GM18868 (cell line): ENCODE data around the gene GAS7.

ENCODE experiments used
- ATAC-seq: cut with Tn5 transposase; IDR thresholded peaks from one replicate; pipeline ENCODE4 v1.9.1; 2021; ENCODE audit warnings: mild to moderate bottlenecking, moderate library complexity; ENCODE audit not compliant: unreplicated experiment

The GAS7 gene

DNA sequence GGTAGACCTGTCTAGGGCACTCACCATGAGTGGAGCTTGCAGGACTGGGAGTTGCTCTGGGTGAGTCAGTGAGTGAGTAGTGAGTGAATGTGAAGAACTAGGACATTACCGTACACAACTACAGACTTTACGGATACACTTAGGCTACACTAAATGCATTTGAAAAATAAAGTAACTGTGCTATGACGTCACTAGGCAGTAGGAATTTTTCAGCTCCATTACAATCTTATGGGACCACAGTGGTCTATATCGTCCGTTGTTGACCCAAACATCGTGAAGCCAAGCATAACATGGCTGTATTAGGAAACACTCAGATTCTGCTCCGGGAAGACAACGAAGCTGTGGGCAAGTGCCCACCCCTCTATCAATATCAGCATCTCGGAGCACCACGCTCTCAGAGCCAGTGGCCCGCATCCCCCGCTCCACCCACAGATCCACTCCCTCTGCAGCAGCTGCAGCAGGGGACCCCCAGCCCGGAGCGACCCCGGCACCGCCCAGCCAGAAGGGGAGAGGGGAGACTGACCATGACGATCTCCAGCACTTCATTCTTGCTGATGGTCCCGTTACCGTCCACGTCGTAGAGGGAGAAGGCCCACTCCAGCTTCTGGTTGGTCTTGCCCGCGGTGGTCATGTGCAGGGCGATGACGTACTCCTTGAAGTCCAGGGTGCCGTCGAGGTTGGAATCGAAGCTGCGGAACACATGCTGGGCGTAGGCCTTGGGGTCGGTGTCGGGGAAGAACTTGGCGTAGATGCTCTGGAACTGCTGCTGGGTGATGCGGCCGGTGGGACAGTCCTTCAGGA is 293.9 kb downstream of the GAS7 start:
- no peak for ATAC-seq

DNA sequence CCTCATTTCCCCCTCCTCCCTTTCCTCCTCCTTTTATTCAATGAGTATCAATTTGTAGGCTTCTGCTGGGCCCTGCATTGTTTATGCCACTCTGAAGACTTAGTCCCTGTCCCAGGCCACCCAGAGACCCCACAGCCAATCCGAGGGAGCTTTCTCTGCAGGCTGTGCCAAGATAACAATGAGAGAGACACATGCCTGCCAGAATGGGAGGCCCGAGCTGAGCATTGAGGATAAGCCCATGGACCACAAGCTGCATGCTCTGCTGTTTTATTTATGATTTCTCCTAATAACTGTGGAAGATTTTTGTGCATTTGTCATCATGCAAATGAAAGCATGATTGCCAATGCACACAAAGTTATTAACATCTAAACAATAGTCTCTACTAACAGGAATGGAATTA is 296.3 kb downstream of the GAS7 start:
- no peak for ATAC-seq

DNA sequence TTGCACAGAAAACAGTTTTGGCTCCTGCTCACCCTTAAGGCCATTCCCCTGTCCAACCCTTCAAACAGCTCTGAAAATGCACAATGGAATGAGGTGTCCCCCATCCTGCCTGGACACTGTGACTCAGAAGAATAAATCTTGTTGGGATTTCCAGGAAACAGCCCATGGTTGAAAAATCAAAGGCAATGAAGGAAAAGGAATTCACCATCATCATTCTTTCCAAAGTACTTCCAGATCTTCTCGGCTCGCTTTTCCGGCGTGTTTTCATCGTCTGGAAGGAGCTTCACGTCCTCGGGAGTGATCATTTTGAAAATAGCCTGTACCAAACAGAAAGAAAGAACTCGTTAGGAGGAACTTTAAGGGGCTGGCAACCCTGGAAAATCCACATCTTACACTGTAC is 297.6 kb downstream of the GAS7 start:
- ATAC-seq, result no peak

DNA sequence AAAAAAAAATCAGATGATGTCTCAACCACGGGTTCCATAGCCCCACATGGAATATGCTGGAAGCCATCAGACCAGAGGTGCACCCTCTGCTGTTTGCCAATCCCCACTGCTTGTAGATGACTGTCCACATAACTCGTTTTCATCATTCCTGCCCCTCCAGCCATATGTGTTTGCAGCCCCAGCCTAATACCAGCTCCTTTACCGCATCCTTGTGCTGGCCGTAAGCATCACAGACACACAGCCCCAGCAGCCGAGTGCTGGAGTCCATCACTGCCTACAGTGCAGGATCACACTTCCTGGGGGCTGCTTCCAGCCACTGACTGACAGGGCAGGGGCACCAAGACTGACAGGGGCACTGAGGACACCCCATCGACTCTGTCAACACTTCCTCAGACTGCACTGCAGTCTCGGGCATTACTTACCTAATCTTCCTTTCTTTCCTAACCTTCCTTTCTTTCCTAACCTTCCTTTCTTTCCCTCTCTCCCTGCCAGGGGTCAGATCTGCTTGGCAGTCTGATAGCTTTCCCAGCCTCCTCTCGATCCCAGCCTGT is 298.3 kb downstream of the GAS7 start:
- no peak for ATAC-seq

DNA sequence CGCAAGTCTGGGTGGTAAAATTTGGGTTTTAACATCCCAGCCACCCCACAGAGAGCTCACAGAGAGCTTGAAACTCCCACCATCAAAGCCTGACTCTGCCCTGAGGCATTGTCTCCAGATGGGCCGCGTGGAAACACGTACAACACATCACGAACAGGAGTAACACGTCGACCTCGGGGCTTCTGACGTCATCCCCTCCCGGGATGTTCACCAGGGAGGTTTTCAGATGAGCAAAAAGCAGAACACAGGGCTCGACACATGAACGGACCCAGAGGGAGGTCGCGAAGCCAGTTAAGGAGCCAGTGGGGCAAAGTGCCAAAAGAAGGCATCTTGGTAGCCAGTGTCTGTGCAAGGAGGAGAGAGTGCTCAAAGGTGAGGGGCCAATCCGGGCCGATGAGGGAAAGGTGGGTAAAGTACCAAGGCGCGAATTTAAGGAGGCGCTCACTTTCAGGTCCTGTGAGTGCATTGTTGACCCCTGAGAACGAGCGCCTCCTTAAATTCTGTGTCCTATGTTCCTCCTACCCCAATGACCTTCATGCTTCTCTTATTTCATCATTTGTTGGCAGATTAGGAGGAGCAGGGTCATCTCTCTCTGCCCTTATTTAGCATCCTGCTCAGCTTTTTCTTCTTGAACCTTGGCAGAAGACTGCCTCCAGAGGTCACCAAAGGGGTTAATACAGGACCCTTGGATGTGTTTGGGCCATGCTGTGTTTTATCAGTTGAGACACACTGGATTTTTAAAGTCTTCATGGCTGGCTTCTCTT is 298.9 kb downstream of the GAS7 start:
- ATAC-seq, result no peak

DNA sequence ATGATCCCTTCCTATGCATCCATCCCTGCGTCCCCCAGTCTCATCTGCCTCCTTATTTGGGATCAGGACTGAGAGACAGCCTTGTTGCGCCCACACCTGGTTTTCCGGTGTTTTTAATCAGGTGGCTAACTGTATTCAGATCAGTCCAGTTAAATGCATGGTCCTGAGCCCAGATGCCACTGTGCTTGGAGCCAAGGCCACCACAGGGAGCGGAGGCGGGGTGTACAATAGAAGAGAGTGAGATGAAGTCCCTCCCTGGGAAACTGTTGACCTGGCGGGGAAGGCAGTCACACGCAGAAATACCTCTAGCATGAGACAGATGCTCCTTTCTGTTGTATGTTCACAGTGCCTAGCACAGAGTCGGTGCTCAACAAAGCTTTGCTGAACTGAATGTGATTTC is 299.6 kb downstream of the GAS7 start:
- ATAC-seq, result no peak

DNA sequence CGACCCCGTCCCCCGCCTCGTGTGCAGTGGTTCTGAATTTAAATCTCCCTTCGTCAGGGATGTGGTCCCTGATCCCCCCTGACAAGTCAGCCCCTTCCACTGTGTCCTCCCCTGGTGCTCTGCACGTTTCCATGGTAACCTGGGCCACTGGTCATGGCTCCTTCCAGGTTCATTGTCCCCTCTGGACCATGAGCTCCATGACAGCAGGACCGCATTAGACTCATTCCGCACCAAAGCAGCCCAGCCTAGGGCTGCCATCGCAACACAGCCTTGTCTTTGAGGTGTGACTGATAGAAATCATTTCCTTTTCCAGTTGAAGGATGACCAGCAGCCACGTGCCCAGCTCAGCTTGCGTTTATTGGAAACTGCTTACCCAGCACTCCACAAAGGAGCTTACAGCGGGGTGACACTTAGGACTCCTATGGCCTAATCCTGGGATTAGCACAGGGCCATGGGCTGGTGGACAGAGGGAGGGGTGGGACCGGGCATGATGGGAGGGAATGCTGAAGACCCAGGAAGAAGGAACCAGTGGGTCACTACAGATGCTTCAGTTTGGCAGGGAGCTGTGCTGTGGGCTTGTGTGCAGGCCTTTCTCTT is 300.9 kb downstream of the GAS7 start:
- ATAC-seq, result no peak

DNA sequence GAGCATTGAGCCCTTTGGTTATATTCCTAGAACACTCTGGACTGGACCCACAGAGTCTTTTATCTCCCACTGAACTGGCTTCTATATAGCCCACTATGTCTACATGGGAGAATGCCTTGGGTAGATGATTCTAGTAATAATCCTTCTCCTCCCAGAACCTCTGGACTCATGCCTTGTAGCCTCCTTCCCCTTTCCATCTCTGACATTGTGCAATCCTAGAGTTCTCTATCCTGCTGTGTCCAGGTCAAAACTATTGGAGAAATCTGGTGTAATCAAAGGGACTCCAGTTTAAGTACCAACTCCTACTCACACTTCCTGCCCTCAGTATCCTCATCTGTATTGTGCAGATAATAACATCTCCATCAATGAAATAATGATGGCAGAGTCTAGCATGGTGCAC is 302.5 kb downstream of the GAS7 start:
- ATAC-seq, result no peak

DNA sequence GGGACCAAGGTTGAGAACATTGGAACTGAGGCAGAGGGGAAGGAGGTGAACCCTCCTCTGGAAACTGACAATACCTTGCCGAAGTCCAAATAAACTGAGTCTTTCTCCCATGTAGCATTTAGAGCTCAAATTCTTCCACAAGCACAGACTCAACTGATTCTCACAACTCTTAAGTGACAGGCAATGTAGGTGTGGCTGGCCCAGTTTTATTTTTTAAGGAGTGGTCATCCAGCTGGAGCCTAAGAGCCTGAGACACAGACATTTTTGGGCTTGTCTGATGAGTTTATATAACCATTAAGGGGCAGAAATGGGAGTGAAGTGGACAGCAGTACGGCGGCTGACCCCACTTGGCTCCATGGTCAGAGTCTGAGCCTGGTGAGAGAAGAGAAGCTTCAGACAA is 304.2 kb downstream of the GAS7 start:
- no peak for ATAC-seq

DNA sequence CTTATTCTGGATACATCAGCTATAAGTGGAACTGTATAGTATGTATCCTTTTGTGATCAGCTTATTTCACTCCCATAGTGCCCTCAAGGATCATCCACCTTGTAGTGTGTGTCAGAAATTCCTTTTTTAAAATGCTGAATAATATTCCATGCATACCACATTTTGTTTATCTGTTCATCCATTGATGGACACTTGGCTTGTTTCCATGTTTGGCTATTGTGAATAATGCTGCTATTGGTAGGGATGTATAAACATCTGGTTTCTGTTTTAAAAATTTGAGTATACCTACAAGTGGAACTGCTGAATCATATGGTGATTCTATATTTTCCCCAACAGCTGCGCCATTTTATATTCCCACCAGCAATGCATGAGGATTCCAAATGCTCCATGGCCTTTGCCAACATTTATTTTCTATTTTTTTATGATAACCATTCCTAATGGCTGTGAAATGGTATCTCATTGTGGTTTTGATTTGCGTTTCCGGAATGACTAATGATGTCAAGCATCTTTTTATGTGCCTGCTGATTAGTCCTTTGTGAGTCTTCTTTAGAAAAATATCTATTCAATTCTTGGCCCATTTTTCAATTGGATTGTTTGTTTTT is 304.9 kb downstream of the GAS7 start:
- ATAC-seq, result no peak

DNA sequence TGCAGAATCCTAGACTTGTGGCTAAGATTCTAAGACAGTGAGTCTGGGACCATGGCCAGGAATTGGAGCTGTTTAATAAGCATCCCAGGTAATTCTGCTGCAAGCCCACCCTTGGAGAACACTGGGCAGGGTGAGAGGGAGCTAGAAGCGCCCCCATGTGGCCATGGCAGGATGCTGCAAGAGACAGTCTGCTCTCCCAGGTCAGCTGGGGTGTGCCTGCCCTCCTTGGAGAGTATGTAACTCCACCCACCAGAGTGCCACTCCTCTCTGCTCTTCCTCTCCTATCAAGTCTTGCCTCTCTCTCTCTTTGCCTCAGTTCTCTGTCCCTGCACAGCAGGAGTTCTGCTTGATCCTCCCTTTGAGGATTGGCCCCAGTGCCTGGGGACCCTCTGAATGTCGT is 308.3 kb downstream of the GAS7 start:
- no peak for ATAC-seq

DNA sequence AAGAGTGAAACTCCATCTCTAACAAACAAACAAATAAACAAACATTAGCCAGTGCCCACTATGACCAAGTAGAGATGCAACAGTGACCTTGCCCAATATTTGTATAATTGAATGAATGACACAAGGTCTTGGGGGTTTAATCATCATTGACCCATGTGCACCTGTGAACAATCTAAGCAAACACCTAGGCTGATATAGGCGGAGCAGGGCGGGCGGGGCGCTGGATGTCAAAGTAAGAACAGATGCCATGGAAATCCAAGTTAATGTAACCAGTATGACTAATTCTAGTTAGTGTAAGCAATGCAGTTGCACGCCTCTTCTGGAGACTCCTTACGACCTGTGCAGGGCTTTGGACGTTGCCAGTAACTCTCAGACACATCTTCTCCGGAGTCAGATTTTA is 310.9 kb downstream of the GAS7 start:
- ATAC-seq, result no peak

DNA sequence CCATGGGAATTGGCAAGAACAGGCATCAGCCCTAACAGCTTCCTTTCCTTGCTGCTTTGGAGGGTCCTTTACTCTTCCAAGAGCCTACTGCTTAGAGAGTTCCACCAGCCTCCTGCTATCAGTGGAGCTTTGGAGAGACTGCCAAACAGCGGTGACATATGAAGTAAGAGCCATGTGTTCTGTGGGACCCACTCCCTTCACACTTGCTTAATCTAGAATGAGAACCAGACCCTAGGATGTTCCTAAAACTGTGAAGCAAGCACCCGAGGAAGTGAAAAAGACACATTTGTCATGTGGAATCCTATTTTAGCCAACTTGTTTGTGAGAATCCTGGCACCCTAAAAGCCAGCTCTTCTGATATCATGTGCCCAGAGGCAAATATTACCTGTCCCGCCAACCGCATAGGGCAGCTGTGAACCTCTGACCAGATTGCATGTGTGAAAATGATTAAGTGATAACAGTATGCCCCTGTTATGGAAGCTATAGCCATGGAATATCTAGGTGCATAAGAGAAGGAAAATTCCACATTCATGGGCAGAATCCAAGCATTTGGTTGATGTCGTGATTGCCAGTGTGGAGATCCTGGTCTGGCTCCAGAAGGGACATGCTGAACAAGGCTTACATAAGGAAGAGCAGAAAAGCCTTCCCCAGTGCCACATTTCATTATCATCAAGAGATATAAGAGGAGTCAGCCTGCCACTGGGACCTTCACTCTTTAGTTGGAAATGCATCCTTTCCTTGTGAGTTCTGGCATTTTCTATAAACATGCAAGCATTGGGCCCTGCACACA is 312.1 kb downstream of the GAS7 start:
- ATAC-seq, result no peak

DNA sequence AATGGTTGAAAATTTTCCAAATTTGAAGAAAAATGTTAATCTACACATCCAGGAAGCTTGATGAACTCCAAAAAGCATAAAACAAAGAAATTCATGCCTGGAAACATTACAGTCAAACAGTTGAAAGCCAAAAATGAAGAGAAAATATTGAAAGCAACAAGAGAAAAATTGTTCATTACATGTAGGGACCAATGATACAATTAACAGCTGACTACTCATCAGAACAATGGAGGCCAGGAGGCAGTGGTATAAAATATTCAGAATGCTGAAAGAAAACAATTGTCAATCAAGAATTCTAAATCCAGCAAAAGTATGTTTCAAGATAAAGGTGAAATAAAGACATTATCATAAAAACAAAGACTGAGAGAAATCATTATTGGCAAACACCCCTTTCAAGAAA is 315.0 kb downstream of the GAS7 start:
- no peak for ATAC-seq

DNA sequence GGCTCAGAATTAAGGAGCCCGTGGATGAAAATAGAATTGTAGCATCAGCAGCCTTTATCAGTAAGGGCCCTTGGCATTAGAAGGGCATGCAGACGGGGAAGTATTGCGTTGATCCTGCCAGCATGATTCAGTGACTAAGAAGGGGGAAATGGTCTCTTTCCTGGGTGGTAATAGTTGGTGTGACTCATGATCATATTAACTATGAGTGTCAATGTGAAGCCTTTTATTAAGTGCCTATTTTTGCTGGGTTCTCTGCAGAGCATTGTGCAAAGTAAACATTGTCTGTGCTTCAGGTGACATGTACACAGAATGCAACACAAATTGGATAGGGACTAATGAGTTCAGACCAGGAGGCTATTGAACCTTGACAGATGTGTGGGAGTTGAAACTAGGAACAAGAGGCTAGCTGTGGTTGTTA is 317.8 kb downstream of the GAS7 start:
- ATAC-seq, result peak; percentile 77

DNA sequence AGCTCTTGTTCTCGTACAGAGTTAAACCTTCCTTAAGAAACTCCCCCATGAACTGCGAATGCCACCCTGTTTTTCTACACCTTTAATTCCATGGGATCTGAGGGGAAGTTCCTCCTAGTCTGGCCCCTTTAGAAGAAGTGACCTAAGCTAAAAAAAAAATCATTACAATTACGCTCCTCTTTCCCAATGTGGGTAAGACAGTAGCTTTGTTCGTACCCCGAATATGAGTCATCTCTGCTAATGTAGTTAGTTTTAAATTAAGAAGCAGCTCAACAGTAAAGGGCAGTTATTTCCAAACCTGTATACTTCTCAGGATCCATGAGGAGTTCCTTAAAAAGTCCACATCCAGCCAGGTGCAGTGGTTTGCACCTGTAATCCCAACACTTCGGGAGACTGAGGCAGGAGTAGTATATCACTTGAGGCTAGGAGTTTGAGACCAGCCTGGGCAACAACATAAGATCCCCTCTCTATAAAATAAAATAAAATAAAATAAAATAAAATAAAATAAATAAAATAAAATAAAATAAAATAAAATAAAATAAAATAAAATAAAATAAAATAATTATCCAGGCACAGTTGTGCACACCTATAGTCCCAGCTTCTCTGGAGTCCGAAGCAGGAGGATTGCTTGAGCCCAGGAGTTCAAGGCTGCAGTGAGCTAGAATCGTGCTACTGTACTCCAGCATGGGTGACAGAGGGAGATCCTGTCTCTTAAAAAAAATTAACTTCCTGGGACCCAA is 319.4 kb downstream of the GAS7 start:
- ATAC-seq, result no peak

DNA sequence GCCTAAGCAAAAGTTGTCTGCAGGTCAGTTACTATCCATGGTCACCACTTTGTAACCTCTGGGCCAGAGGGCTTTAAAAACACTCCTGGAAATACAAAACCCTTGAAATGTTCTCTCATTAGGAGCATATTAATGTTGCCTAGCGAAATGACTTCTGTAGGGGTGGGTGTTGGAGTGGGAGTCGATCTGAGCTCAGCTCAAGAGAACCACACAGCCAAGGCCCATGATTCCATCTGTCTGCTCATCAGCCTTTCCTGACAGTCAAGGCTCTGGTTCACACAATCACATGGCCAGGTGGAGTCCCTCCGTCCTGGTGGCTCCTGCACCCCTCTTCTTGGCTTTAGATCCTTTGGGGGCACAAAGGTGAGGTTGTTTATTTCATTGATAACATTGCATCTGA is 320.1 kb downstream of the GAS7 start:
- ATAC-seq, result no peak

DNA sequence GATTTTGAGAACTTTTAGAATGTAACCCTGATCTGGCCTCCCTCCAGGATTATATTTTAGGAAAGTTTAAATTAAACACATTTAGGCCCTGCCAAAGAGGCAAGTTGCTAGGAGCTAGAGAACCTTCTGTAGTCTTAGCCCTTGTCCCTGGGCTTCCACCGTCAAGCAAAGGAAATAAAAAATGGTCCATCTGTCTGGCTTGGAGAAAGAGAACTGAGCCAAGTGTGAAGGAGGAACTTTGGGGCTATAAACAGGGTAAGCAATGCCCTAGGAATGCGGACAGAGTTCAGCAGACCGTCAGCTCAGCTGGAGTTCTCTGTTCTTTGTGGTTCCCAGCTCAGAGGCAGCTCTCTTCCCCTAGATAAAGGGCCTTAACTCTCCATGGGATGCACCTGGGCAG is 323.0 kb downstream of the GAS7 start:
- no peak for ATAC-seq

DNA sequence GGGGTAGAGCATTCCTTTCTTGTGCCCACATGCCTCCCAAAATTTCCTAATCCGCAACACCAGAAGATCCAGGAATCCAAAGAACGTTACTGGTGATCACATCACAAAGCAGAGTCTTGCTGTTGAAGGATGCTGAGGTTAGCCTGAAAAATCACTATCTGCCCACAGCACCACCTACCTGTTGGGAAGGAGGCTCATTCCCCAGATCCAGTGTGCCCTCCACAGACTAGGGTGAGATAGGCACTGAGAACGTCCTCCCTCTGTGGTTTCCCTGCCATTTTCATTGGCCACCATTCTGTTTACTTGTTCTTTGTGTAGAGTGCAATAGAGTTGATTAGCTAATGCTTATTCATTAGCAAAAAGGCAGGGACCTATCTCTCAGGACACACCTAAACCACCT is 323.7 kb downstream of the GAS7 start:
- no peak for ATAC-seq

DNA sequence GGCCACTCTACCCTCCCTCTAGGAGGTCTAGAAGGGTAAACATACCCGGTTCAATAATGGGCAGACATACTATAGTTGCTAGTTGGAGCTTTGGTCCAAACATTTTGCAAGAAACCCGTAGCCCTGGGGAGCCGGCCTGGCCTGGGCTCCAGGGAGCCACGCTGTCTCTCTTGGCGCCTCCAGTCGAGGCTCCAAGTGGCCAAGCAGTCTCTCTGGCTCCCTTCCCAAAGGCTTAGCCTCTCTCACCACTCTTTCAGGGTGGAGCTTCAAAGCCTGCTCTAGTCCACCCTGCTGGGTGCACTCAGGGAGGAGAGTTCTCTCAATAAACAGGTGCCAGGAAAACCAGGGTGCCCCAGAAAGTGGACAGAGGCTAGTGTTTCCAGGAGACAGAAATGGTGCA is 325.6 kb downstream of the GAS7 start:
- ATAC-seq, result no peak
